Measurements from ENCODE around the gene ASB3. TPM values are rescaled to one million over a fixed set of nuclear protein-coding genes. Genes with fewer than 3 reads are reported as not detected.

Gene ASB3
- total and polyA plus RNA-seq, 2 experiments from 2014 or later, result 34.4 to 36.5 TPM

DNA sequence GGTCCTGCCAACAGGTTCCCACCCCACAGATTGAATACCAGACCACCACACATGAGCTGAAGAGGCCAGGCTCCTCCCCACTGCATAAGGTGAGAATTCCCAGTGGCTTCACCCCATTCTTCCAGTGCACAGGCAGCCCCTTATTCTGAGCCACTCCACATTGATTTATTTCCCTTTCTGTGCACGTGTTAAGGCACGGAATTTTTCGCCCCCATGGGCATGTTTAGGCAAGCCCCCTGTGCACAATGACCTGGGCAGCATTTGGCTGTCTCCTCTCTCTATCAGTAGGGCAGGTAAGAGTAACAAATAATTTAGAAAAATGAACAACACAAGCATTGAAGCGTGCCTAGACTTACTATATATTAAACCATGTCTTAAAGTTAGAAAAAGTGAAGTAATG, 34.4 kb downstream of the ASB3 start:
- Histone ChIP-seq H3K36me3 (peaks cover 29% of the 10 kb centered on the region), H3K27ac (no peak overlapping the region), H3K27me3 (no peaks in the 10 kb centered on the region), H3K4me3 (no peak overlapping the region), H3K9me3 (ENCODE audit: low read depth) (no peaks in the 10 kb centered on the region), H3K4me1 (ENCODE audit: low read depth) (no peaks in the 10 kb centered on the region)
- TF ChIP-seq, protein P1, sequence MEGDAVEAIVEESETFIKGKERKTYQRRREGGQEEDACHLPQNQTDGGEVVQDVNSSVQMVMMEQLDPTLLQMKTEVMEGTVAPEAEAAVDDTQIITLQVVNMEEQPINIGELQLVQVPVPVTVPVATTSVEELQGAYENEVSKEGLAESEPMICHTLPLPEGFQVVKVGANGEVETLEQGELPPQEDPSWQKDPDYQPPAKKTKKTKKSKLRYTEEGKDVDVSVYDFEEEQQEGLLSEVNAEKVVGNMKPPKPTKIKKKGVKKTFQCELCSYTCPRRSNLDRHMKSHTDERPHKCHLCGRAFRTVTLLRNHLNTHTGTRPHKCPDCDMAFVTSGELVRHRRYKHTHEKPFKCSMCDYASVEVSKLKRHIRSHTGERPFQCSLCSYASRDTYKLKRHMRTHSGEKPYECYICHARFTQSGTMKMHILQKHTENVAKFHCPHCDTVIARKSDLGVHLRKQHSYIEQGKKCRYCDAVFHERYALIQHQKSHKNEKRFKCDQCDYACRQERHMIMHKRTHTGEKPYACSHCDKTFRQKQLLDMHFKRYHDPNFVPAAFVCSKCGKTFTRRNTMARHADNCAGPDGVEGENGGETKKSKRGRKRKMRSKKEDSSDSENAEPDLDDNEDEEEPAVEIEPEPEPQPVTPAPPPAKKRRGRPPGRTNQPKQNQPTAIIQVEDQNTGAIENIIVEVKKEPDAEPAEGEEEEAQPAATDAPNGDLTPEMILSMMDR (IDR thresholded peaks at IDR 0.05; ENCODE audit: low read depth, low read length), result no peak
- no peak for DNase-seq (ENCODE audit: low read depth in 1 of 2, low spot score in 1 of 2)

DNA sequence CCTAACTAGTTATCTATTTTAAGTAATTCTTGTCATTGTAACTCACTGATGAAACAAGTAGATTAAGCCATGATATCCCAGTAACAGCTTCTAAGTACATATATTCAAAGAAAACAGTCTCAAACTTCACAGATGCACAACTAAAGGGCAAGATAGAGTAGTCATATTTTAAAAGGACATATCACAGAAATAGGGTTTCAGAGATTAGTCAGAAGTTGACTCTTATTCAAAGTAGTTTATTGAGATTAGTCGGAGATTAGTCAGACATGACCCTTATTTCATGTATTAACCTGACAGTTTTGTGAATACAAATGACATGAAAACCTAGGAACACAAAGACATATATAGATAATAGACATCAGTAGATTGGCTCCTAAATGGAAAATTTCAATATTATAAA, 35.0 kb downstream of the ASB3 start:
- Histone ChIP-seq H3K36me3 (peaks cover 32% of the 10 kb centered on the region), H3K4me1 (ENCODE audit: low read depth) (no peaks in the 10 kb centered on the region), H3K27ac (no peak overlapping the region), H3K9me3 (ENCODE audit: low read depth) (no peaks in the 10 kb centered on the region), H3K4me3 (no peak overlapping the region), H3K27me3 (no peaks in the 10 kb centered on the region)
- no peak for DNase-seq (ENCODE audit: low read depth in 1 of 2, low spot score in 1 of 2)
- TF ChIP-seq, protein P1 (IDR thresholded peaks at IDR 0.05; ENCODE audit: low read depth, low read length), result no peak

DNA sequence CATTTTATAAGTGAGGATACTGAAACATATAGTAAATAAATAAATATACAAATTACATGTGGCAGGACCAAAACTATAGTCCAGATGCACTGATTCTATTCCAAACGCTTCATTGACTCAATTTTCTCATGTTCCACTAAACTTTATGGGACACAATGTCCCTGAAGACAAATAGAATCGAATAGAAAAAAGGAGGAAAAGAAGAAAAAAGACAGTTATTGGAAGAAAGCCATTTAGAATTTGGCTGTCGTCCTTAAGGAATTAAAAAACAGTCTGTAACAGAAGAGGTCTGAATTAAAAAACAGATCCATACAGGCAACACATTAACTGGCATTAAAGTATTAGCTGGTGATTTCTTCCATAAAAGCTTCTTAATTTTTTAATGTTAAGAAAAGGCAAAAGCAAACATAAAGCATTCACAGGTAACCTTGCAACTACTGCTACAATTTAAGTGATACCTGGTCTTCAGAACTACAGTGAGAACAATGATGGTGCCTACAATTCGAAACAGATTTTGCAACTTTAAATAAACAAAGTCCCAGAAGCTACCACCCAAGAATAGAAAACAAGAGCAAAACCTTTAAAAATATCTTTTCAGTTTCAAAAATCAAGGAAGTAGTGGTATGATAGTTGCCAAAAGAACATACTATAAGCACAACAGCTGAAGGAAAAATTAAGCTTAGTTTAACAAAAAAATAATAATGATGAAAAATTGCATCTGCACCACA, 36.5 kb downstream of the ASB3 start:
- no peaks in the 10 kb centered on the region for H3K9me3 ChIP-seq (ENCODE audit: low read depth)
- peaks cover 32% of the 10 kb centered on the region for H3K36me3 ChIP-seq
- no peak for DNase-seq (ENCODE audit: low read depth in 1 of 2, low spot score in 1 of 2)
- no peaks in the 10 kb centered on the region for H3K27me3 ChIP-seq
- H3K27ac ChIP-seq, result no peak overlapping the region
- H3K4me1 ChIP-seq (ENCODE audit: low read depth), result no peaks in the 10 kb centered on the region
- H3K4me3 ChIP-seq, result no peak overlapping the region
- TF ChIP-seq, protein P1 (IDR thresholded peaks at IDR 0.05; ENCODE audit: low read depth, low read length), result no peak

DNA sequence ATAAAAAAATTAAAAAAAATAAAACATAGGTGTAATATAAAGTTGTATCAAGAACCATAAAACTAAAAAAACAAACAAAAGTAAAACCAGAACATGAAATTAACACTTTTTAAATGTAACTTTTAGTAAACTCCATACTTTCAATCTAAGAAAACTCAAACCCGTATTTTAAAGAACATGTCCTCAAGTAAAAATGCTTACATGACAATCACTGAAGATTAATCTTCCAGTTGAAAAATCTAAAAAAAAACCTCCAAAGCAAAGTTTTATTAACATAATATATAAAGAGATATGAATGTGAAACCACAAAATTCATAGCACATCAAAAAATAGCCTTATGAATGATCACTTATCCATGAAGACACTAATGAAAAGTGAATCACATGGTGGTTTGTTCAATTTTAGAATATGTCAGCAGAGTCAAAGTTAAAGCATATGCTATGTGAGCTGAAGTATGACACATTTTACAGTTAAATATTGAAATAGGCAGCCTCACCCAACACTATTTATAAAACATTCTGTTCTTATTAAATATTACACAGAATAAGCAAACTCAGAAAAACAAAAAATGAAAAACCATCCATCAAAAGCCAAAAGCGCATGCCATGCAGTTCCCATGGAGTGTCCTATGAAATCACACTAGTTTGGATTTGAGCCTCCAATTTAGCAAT, 42.2 kb downstream of the ASB3 start:
- Histone ChIP-seq H3K27ac (no peak overlapping the region), H3K4me1 (ENCODE audit: low read depth) (peaks cover 11% of the 10 kb centered on the region), H3K9me3 (ENCODE audit: low read depth) (no peaks in the 10 kb centered on the region), H3K4me3 (no peak overlapping the region), H3K27me3 (no peaks in the 10 kb centered on the region), H3K36me3 (peaks cover 22% of the 10 kb centered on the region)
- TF ChIP-seq, protein P1 (IDR thresholded peaks at IDR 0.05; ENCODE audit: low read depth, low read length), result no peak
- no peak for DNase-seq (ENCODE audit: low read depth in 1 of 2, low spot score in 1 of 2)

DNA sequence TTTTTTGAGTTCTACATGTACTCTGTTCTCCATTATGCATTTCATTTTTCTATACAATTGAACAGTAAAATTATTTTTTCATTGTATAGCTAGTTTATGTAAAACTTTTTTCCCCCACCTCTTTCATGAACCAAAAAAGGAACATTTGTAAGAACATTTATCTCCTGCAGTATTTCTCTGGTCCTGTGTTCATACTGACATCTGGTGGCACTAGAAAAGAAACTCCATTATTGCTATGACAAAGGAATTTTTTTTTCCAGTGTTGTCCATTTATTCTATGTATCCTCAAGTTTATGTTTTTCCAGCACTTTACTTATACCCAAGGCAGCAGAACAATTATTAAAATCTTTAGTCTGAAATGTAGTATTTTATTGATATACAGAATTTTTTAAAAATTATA, 46.6 kb downstream of the ASB3 start:
- TF ChIP-seq, protein P1 (IDR thresholded peaks at IDR 0.05; ENCODE audit: low read depth, low read length), result peak; percentile 49
- H3K27ac ChIP-seq, result no peak overlapping the region
- H3K4me3 ChIP-seq, result no peak overlapping the region
- H3K9me3 ChIP-seq (ENCODE audit: low read depth), result no peaks in the 10 kb centered on the region
- peaks cover 9% of the 10 kb centered on the region for H3K36me3 ChIP-seq
- DNase-seq (ENCODE audit: low read depth in 1 of 2, low spot score in 1 of 2), result peak; percentile 13 to 66
- H3K4me1 ChIP-seq (ENCODE audit: low read depth), result peaks cover 11% of the 10 kb centered on the region
- no peaks in the 10 kb centered on the region for H3K27me3 ChIP-seq

Measured in cardiac muscle cell (in vitro differentiated cells and primary cell).